Measurements from ENCODE around the gene KDM7A. TPM values are rescaled to one million over a fixed set of nuclear protein-coding genes. Genes with fewer than 3 reads are reported as not detected.

The KDM7A gene
- total RNA-seq, 1 donor from 2014 or later, result 65.1 TPM

DNA sequence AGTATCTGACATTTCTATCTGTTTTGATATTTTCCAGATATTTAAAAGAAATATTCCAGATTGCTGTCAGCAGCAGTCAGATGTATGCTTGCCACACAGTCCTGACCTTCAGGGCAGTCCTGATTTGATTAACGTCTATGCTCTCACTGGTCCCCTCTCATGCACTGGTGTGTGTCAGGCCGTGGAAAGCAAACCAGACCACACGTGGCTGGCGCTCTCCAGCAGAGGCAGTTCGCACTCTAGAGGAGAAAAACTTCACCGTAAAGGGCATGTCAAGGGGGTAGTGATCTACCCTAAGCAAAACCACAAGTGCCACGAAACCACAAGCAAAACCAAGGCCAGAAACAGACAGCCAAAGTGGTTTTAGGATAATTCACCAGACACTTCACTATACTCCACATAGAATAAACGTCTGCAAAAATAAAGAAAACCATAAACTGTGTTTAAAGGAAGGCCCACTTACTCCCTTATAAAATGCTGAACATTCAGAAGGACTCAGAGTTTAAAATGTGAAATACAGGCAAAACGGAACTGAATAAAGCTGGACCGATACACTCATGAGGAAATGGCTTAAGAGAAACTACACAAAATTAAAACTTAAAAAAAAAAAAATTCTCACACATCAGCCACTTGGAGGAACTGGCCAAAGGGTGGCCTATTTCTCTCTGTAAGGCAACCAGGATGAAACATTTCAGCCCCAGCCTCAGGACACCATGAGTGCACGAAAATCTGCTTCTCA is 140.4 kb downstream of the KDM7A start:
- Histone ChIP-seq H3K9me3 (no peaks in the 10 kb centered on the region), H3K4me1 (no peaks in the 10 kb centered on the region), H3K4me3 (no peak overlapping the region), H3K27ac (no peak overlapping the region), H3K27me3 (no peaks in the 10 kb centered on the region), H3K36me3 (peaks cover 21 to 48% of the 10 kb centered on the region in 2 donors)
- TF ChIP-seq, protein P1, sequence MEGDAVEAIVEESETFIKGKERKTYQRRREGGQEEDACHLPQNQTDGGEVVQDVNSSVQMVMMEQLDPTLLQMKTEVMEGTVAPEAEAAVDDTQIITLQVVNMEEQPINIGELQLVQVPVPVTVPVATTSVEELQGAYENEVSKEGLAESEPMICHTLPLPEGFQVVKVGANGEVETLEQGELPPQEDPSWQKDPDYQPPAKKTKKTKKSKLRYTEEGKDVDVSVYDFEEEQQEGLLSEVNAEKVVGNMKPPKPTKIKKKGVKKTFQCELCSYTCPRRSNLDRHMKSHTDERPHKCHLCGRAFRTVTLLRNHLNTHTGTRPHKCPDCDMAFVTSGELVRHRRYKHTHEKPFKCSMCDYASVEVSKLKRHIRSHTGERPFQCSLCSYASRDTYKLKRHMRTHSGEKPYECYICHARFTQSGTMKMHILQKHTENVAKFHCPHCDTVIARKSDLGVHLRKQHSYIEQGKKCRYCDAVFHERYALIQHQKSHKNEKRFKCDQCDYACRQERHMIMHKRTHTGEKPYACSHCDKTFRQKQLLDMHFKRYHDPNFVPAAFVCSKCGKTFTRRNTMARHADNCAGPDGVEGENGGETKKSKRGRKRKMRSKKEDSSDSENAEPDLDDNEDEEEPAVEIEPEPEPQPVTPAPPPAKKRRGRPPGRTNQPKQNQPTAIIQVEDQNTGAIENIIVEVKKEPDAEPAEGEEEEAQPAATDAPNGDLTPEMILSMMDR (IDR thresholded peaks at IDR 0.05), result no peak
- no peak for DNase-seq (ENCODE audit: low spot score in 2 of 2)
- intact Hi-C loops (cut with DNase I), result no loop called here

DNA sequence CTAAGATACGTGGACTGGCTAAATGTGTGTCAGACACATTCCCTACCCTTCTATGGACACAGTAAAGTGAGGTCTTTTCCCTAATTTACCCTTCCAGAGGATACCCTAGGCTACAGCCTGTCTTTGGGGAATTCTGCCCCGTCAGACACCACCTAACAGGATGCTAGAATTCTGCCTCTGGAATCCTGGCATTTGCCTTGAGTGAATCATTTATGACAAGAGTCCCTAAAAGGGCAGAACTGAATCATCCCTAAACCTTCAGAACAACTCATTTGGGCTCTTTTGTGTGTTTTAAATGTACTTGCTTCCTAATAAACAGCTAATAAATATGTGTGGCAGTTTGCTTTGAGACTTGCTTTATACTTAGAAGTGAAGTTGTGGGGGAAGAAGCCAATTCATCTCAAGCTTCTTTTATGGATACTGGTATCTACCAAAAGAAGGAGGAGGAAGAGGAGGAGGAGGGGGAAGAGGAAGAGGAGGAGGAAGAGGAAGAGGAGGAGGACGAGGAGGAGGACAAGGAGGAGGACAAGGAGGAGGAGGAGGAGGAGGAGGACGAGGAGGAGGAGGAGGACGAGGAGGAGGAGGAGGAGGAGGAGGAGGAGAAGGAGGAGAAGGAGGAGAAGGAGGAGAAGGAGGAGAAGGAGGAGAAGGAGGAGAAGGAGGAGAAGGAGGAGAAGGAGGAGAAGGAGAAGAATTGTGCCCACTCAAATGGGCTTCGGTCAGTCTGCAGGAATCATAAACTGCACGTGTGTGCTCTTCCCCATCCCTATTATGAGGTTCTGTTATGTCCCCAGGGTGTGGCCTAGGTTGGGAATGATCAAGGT is 141.2 kb downstream of the KDM7A start:
- DNase-seq (ENCODE audit: low spot score in 2 of 2), result no peak
- intact Hi-C loops (cut with DNase I), result no loop called here
- H3K9me3 ChIP-seq, result no peaks in the 10 kb centered on the region
- H3K36me3 ChIP-seq, result peaks cover 18 to 43% of the 10 kb centered on the region in 2 donors
- no peaks in the 10 kb centered on the region for H3K4me1 ChIP-seq
- H3K27ac ChIP-seq, result no peak overlapping the region
- H3K4me3 ChIP-seq, result no peak overlapping the region
- no peaks in the 10 kb centered on the region for H3K27me3 ChIP-seq
- TF ChIP-seq, protein P1 (IDR thresholded peaks at IDR 0.05), result no peak

Other genes with a start within 250 kb of the KDM7A start
- 54.6 TPM for gene PARP12, start 114.0 kb downstream of the KDM7A start, total RNA-seq
- gene SLC37A3, start 221.5 kb upstream of the KDM7A start, total RNA-seq, result 15.0 TPM
- gene RAB19, start 227.1 kb upstream of the KDM7A start, total RNA-seq, result not detected

Data from ascending aorta (tissue), 2 donors.